GM12892 (cell line): ENCODE measurements around the gene NSMF.

ENCODE experiments used
- POLR2A ChIP-seq: IDR thresholded peaks from 2 replicates; pipeline ENCODE4 v1.6.1; 2011; ENCODE audit warnings: low read depth, low read length, control low read depth
- POLR2AphosphoS5 ChIP-seq: IDR thresholded peaks from 2 replicates; pipeline ENCODE4 v1.6.1; 2011; ENCODE audit warnings: low read depth, low read length, control low read depth
- TAF1 ChIP-seq: IDR thresholded peaks from 2 replicates; pipeline ENCODE4 v1.6.1; 2011; ENCODE audit warnings: low read depth, mild to moderate bottlenecking, control low read depth, low read length, borderline replicate concordance

GRCh38 chr9:137496601-137497375 lies 37.7 kb upstream of the NSMF start:
- TF ChIP-seq POLR2A = no peak
- TF ChIP-seq POLR2AphosphoS5 = no peak
- TF ChIP-seq TAF1 = no peak
